Ammon's horn (tissue), 1 donor: ENCODE results near the gene UBE2Q1.

Experiments used
- DNase-seq: peaks from one replicate; pipeline ENCODE4 v3.0.0-alpha.2; 2016; ENCODE audit warnings: low spot score

The UBE2Q1 gene

DNA sequence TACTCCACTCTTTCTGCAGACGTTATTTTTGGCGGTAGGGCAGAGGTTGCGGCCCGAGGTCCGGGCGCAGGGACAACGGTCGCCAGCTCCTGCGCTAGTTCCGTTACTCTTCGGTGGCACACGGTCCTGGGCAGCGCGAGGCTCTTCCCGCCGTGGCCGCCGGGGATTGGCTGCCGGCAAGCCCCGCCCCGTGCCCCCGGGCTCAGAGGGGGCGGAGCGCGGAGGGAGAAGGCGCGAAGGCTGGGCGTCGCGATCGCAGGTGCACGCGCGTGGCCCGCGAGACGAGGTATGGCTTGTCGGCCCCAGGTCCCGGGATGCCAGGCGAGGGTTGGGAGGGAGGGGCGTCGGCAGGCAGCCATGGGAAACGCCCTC is 55.7 kb downstream of the UBE2Q1 start:
- no peak for DNase-seq

GRCh38 chr1:154502066-154502743 is 56.3 kb downstream of the UBE2Q1 start, which contains the start of the genes SHE and TDRD10:
Gene SHE, minus strand, starts transcription at chr1:154502412. Its CDS starts 386 bp downstream, at chr1:154502026.
Gene TDRD10, plus strand, starts transcription at chr1:154502219. Its CDS starts 4,685 bp downstream, at chr1:154506904.
- DNase-seq = no peak

- DNase-seq = no peak
Measured at GRCh38 chr1:154501423-154502065, 56.9 kb downstream of the UBE2Q1 start.

GRCh38 chr1:154500533-154500932 is 57.9 kb downstream of the UBE2Q1 start:
- no peak for DNase-seq

DNA sequence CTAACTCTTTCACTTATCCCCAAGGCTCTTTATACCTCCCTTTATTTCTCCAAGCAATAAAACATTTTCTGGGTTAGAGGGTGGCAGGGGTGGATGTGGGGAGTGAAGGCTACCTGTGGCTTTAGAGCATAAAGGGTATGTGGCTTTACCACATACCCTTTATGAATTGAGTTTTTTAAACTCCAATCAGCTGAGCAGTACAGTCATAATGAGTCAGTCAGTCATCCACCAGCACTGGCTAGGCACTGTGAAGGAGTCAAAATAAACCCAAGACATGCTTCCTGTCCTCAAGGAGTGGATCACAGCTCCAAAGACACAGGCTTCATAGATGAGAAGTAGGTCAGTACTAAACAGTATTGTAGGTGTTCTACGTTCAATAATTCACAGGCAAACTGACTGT is 59.0 kb downstream of the UBE2Q1 start:
- DNase-seq = no peak
